ENCODE data around the gene EGFR.

The EGFR gene

GRCh38 chr7:55205124-55205955 lies 186.5 kb downstream of the EGFR start:
- Histone ChIP-seq H3K9me3 (no peaks in the 10 kb centered on the region), H3K4me1 (no peaks in the 10 kb centered on the region), H3K4me3 (ENCODE audit: low read depth, low read length) (no peak overlapping the region), H3K36me3 (peaks cover 93% of the 10 kb centered on the region), H3K27me3 (no peaks in the 10 kb centered on the region)
- DNase-seq, result no peak
- no peak for TF ChIP-seq CTCF (IDR thresholded peaks at IDR 0.05; ENCODE audit: low read depth, low read length)

GRCh38 chr7:55206235-55207029 lies 187.6 kb downstream of the EGFR start:
- Histone ChIP-seq H3K4me1 (no peaks in the 10 kb centered on the region), H3K27me3 (no peaks in the 10 kb centered on the region), H3K4me3 (ENCODE audit: low read depth, low read length) (no peak overlapping the region), H3K9me3 (no peaks in the 10 kb centered on the region), H3K36me3 (peaks cover 83% of the 10 kb centered on the region)
- no peak for TF ChIP-seq CTCF (IDR thresholded peaks at IDR 0.05; ENCODE audit: low read depth, low read length)
- no peak for DNase-seq

GRCh38 chr7:55207436-55208125 lies 188.8 kb downstream of the EGFR start:
- Histone ChIP-seq H3K4me1 (no peaks in the 10 kb centered on the region; the same call in 1 of the 2 replicates), H3K36me3 (peaks cover 75% of the 10 kb centered on the region), H3K9me3 (no peaks in the 10 kb centered on the region), H3K4me3 (ENCODE audit: low read depth, low read length) (no peak overlapping the region), H3K27me3 (no peaks in the 10 kb centered on the region)
- no peak for TF ChIP-seq CTCF (IDR thresholded peaks at IDR 0.05; ENCODE audit: low read depth, low read length)
- no peak for DNase-seq

GRCh38 chr7:55209366-55209765 lies 190.5 kb downstream of the EGFR start:
- Histone ChIP-seq H3K9me3 (no peaks in the 10 kb centered on the region), H3K4me3 (ENCODE audit: low read depth, low read length) (no peak overlapping the region), H3K4me1 (peaks cover 5% of the 10 kb centered on the region; the same call in 1 of the 2 replicates), H3K27me3 (no peaks in the 10 kb centered on the region), H3K36me3 (peaks cover 59% of the 10 kb centered on the region)
- TF ChIP-seq CTCF (IDR thresholded peaks at IDR 0.05; ENCODE audit: low read depth, low read length), result no peak
- no peak for DNase-seq

- DNase-seq, result no peak
Measured at GRCh38 chr7:55210176-55210575, 191.4 kb downstream of the EGFR start.

More at GRCh38 chr7:55210176-55210575, 191.4 kb downstream of the EGFR start:
- no peaks in the 10 kb centered on the region for H3K9me3 ChIP-seq
- TF ChIP-seq CTCF (IDR thresholded peaks at IDR 0.05; ENCODE audit: low read depth, low read length), result no peak
- H3K27me3 ChIP-seq, result no peaks in the 10 kb centered on the region
- H3K4me3 ChIP-seq (ENCODE audit: low read depth, low read length), result no peak overlapping the region
- H3K4me1 ChIP-seq, result peaks cover 5% of the 10 kb centered on the region; the same call in 1 of the 2 replicates
- peaks cover 51% of the 10 kb centered on the region for H3K36me3 ChIP-seq
